Skeletal muscle tissue (tissue), 4 donors: ENCODE data around the gene GDF11. TPM values are rescaled to one million over a fixed set of nuclear protein-coding genes. Genes with fewer than 3 reads are reported as not detected.

Experiments used
- H3K27ac ChIP-seq: one replicate; pipeline ENCODE4 v1.7.0; 2013; ENCODE audit warnings: mild to moderate bottlenecking, low read depth, low read length, inconsistent platforms
- H3K27me3 ChIP-seq, 3 donors: one replicate each; pipeline ENCODE4 v1.7.0; 2013; ENCODE audit warnings: low read length in 3 of 3; ENCODE audit not compliant: control insufficient read depth in 3 of 3, insufficient read depth in 3 of 3
- H3K36me3 ChIP-seq, 3 donors: one replicate each; pipeline ENCODE4 v1.7.0; 2013; ENCODE audit warnings: low read length in 3 of 3; ENCODE audit not compliant: control insufficient read depth in 3 of 3, insufficient read depth in 3 of 3
- H3K4me1 ChIP-seq, 3 donors: one replicate each; pipeline ENCODE4 v1.7.0; 2013; ENCODE audit warnings: low read length in 3 of 3, mild to moderate bottlenecking in 3 of 3; ENCODE audit not compliant: control insufficient read depth in 3 of 3, insufficient read depth in 3 of 3
- H3K4me3 ChIP-seq, 3 donors: one replicate each; pipeline ENCODE4 v1.7.0; 2013; ENCODE audit warnings: low read length in 3 of 3
- H3K9ac ChIP-seq, 3 donors: one replicate each; pipeline ENCODE4 v1.7.0; 2013; ENCODE audit warnings: low read length in 3 of 3, mild to moderate bottlenecking in 3 of 3, moderate library complexity in 2 of 3, low read depth in 1 of 3
- H3K9me3 ChIP-seq, 3 donors: one replicate each; pipeline ENCODE4 v1.7.0; 2013; ENCODE audit warnings: low read length in 3 of 3; ENCODE audit not compliant: control insufficient read depth in 3 of 3
- total RNA-seq: library from RNA; depleted of rRNA; stranded (reverse); fragments of >200 nt; gene quantifications from one replicate; pipeline ENCODE4 v1.2.3, GENCODE V29; 2014
- donor health status: Osteomylitis.

Gene GDF11
- total RNA-seq, 1 donor from 2014 or later = 3.1 TPM

DNA sequence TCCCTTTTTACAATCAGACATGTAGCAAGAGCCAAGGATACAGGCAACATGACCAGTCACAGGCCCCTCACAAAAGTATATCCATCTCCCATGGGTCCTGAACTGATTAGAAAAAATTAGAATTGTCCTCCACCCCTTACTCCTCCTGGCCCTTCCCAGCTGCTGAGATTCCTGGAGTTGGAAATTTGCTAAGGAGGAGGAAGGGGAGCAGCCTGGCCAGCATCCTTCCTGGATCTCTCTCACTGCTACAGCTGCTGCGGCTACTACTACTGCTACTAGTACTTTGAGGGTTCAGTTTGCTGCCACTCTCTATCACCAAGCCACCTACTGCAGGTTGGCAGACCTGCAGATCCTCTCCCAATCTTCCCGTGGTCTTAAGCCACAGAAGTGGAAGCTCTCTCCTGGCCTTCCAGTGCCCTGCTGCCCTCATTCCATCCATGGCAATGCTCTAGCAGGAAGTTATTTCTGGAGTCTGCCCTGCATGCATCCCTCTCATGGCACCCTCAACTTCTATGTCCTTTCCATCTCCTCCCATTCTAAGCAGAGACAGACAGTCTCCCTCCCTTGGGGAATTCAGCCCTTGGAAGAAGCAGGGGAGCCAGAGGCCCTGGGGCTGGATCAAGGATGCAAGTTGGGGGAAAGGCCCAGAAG, 36.2 kb upstream of the GDF11 start:
- peaks cover 47 to 63% (median 47%) of the 10 kb centered on the region in 3 donors for H3K4me1 ChIP-seq
- H3K4me3 ChIP-seq = peak overlapping the region; percentile 73 to 97 (median 90)
- no peaks in the 10 kb centered on the region for H3K9me3 ChIP-seq
- peak overlapping the region; percentile 89 for H3K27ac ChIP-seq
- H3K9ac ChIP-seq = peak overlapping the region; percentile 91 to 97 (median 94)
- H3K27me3 ChIP-seq = no peaks in the 10 kb centered on the region
- peaks cover 0 to 2% (median 0%) of the 10 kb centered on the region in 3 donors for H3K36me3 ChIP-seq

DNA sequence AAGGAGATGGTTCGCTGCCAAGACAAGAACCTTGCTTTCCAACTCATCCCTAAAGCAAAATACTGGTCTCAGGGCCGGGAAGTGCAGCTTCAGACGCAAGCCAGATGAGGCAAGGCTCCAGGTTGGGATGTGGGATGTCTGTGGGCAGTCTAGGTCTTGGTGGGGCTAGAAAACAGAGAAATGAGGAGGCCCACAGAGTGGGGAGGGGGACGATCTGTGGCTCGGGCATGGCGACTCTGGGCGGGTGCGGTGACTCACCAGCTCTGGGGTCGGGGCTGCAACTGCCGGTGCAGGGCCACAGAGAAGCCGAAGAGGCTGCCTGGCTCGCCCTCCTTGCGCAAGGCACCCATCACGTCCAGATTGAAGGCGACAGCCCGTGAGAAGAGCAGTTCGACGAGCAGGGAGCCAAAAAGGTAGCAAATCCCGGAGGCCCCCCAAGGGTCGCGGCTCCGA, 35.7 kb upstream of the GDF11 start:
- no peaks in the 10 kb centered on the region for H3K27me3 ChIP-seq
- peak overlapping the region; percentile 73 to 97 (median 90) for H3K4me3 ChIP-seq
- H3K27ac ChIP-seq = peak overlapping the region; percentile 89
- H3K9ac ChIP-seq = peak overlapping the region; percentile 91 to 97 (median 94)
- peaks cover 0 to 2% (median 0%) of the 10 kb centered on the region in 3 donors for H3K36me3 ChIP-seq
- no peaks in the 10 kb centered on the region for H3K9me3 ChIP-seq
- peaks cover 48 to 65% (median 49%) of the 10 kb centered on the region in 3 donors for H3K4me1 ChIP-seq

GRCh38 chr12:55707841-55708694, 34.9 kb upstream of the GDF11 start, which contains the start of gene ITGA7:
Gene ITGA7 (minus strand): TSS chr12:55707904. CDS start chr12:55707682, 222 bp downstream.
- Histone ChIP-seq H3K9ac (peak within 1 kb of the TSS; percentile 91 to 97 (median 94)), H3K27me3 (no peaks in the 10 kb centered on the region), H3K27ac (peak within 1 kb of the TSS; percentile 89), H3K4me1 (peaks cover 48 to 65% (median 50%) of the 10 kb centered on the region in 3 donors), H3K4me3 (peak within 1 kb of the TSS; percentile 88 to 97 (median 90)), H3K9me3 (no peaks in the 10 kb centered on the region), H3K36me3 (no peaks in the 10 kb centered on the region)

DNA sequence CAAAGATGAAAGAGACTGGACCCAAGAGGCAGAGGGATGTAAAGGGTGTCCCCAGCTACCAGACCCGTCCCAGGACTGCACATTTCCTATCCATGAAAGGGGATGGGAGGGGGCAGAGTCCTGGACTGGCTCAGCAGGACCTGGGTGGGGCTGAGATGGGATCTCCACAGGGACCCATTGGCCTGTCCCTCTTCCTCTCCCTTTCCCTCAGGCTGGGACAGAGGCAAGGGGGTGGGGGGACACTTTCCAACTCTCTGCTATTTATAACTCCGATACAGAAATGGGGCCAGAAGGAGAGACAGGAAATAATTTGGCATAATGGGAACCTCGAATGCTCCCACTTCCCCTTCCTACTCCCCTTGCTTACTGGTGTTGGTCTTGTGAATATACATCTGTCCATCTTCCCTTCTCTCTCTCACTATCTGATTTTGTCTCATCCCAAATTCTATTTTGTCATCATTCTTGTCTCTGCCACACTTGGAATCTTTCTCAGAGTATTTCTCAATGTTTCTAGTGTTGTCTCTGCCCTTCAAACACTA, 34.2 kb upstream of the GDF11 start:
- Histone ChIP-seq H3K4me3 (peak overlapping the region; percentile 88 to 97 (median 90)), H3K27ac (peak overlapping the region; percentile 88), H3K9me3 (no peaks in the 10 kb centered on the region), H3K27me3 (no peaks in the 10 kb centered on the region), H3K9ac (peak overlapping the region; percentile 37 to 85 (median 79)), H3K4me1 (peaks cover 49 to 65% (median 50%) of the 10 kb centered on the region in 3 donors), H3K36me3 (peaks cover 0 to 1% (median 0%) of the 10 kb centered on the region in 3 donors)

DNA sequence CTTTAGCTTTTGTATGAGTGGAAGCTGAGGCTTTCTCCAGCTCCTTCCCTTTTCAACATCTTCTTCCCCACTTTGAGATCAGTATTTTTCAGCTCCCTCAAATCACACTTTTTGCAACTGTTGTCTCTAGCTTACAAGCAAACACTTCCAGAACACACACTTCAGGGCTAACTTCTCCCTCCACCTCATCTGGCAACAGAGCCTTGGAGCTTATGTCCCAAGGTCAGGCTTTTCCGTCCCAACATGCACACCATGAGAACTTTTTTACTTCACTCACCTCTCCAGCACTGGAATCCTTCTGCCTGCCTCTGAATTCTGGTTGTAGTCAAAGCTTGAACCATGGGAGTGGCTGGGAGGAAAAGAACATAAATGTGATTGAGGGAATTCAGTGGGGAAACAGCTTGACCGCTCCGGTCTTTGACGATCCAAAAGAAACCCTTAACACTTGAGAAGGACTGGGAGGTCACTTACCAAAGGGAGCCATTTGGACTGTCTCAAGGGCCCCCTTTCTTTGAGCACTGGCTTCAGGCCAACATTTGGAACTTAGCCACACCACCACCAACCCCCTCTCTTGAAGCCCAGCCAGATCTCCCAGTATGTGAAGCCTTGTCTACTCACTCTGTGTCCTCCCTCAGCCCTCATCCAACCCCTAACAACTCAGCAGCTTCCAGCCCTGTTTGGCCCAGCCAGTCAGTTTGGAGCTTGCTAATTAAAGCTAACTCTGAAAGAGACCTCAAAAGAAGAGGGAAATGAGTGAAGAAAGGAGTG, 31.0 kb upstream of the GDF11 start:
- H3K9ac ChIP-seq = peak overlapping the region; percentile 73 to 86 (median 85)
- no peaks in the 10 kb centered on the region for H3K27me3 ChIP-seq
- H3K36me3 ChIP-seq = peaks cover 0 to 2% (median 0%) of the 10 kb centered on the region in 3 donors
- H3K9me3 ChIP-seq = no peaks in the 10 kb centered on the region
- H3K4me1 ChIP-seq = peaks cover 46 to 64% (median 50%) of the 10 kb centered on the region in 3 donors
- H3K4me3 ChIP-seq = peak overlapping the region; percentile 76 to 97 (median 88)
- H3K27ac ChIP-seq = peak overlapping the region; percentile 88

- peak overlapping the region; percentile 73 to 86 (median 85) for H3K9ac ChIP-seq
- H3K9me3 ChIP-seq = no peaks in the 10 kb centered on the region
Measured at GRCh38 chr12:55712700-55713415, 30.1 kb upstream of the GDF11 start.

DNA sequence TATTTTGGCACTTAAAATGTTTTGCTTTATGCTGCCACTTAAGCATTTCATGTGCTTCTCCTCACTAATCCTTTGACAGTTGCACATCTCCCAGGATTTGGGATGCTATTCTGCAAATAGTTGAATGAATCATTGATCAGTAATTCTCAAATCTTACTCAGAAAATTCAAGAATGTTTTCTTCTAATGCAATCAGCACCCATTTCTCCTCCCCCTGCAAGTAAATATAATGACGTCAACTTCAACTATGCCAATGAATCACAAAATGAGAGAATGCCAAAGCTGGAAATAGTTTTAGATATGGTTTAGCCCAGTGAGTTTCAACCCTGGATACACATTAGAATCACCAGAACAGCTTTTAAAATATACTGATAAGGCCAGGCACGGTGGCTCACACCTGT, 29.2 kb upstream of the GDF11 start:
- Histone ChIP-seq H3K9me3 (no peaks in the 10 kb centered on the region), H3K27me3 (no peaks in the 10 kb centered on the region), H3K9ac (peak overlapping the region in 1 of 3 donors; percentile 85), H3K4me3 (peak overlapping the region in 2 of 3 donors; percentile 88 to 97), H3K4me1 (peaks cover 59 to 71% (median 63%) of the 10 kb centered on the region in 3 donors), H3K27ac (peak overlapping the region; percentile 88), H3K36me3 (peaks cover 0 to 2% (median 0%) of the 10 kb centered on the region in 3 donors)

More at GRCh38 chr12:55712700-55713415, 30.1 kb upstream of the GDF11 start:
- Histone ChIP-seq H3K36me3 (peaks cover 0 to 2% (median 0%) of the 10 kb centered on the region in 3 donors), H3K4me1 (peaks cover 55 to 67% (median 59%) of the 10 kb centered on the region in 3 donors), H3K4me3 (peak overlapping the region; percentile 76 to 97 (median 88)), H3K27me3 (no peaks in the 10 kb centered on the region), H3K27ac (peak overlapping the region; percentile 88)

DNA sequence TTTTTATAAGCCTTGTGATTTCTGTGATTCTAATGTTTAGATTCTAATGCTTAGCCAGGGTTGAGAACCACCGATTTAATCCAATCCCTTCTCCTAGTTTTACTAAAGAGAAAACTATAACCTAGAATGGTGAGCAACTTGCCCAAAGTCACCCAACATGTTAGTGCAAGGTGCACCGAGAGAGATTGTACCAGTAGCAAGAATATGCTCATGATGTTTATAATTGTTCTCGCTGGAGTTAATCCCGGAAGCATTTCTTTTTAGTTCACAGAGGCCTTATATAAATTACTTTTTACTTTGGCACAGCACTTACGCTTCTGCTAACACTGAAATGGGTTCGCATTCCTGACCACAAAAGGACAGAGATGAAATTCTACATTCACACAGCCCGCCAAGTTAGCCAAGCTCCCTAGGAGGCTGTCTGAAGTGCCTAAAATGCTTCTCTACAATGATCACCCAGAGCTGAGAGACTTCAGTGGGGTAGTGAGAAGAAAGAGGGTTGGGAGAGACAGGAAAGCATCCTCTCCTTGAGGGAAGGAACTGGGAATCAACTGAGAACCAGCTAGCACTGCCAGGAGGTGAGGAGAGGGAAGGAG, 27.7 kb upstream of the GDF11 start:
- H3K27ac ChIP-seq = peak overlapping the region; percentile 91
- peak overlapping the region; percentile 78 to 84 (median 82) for H3K4me3 ChIP-seq
- H3K36me3 ChIP-seq = peaks cover 0 to 5% (median 2%) of the 10 kb centered on the region in 3 donors
- H3K9ac ChIP-seq = peak overlapping the region; percentile 86 to 90 (median 89)
- H3K27me3 ChIP-seq = no peaks in the 10 kb centered on the region
- H3K9me3 ChIP-seq = no peaks in the 10 kb centered on the region
- H3K4me1 ChIP-seq = peaks cover 68 to 78% (median 68%) of the 10 kb centered on the region in 3 donors
